ENCODE results near the gene LHX4.

Gene LHX4

DNA sequence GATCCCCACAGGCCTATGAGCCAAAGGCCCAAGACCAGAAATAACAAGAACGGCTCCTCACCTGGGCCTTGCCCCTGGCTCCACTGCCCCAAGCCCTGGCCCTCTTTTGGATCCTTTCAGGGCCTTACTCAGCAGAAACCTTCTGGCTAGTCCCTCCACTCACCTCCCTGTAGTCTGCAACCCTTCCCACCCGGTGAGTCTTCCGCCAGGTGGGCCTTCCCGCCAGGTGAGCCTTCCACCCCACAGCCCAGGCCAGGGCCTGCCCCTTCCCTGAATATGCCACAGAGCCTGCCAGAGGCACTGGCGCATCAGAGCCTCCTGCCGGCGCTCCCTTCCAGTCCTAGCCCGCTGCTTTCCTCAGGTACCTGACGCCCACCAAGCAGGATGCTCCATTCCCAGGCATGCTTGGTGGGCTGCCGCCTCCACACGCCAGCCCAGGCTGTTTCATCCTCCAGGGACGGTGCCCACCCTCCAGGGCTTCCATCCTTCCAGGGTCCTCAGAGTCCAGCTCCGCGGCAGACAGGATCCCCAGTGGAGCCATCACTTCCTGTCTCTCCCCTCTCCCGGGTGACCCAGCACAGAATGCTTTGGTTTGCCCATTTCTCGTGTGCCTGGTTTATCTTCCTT is 20.9 kb downstream of the LHX4 start:
- DNase-seq: peak in 1 of 2 donors; percentile 37
- H3K9me3 ChIP-seq: no peaks in the 10 kb centered on the region
- no peak overlapping the region for H3K4me3 ChIP-seq
- peaks cover 0 to 48% of the 10 kb centered on the region in 2 donors for H3K27me3 ChIP-seq
- no peak for TF ChIP-seq CTCF (IDR thresholded peaks at IDR 0.05)
- H3K27ac ChIP-seq: no peak overlapping the region
- intact Hi-C loops (cut with DNase I; ENCODE audit: low total_unique reads): loop anchor here (5.0 kb wide), 1 partner anchor 231 kb away; no protein-coding TSS in a partner anchor
- H3K36me3 ChIP-seq: no peaks in the 10 kb centered on the region
- H3K4me1 ChIP-seq: no peaks in the 10 kb centered on the region

DNA sequence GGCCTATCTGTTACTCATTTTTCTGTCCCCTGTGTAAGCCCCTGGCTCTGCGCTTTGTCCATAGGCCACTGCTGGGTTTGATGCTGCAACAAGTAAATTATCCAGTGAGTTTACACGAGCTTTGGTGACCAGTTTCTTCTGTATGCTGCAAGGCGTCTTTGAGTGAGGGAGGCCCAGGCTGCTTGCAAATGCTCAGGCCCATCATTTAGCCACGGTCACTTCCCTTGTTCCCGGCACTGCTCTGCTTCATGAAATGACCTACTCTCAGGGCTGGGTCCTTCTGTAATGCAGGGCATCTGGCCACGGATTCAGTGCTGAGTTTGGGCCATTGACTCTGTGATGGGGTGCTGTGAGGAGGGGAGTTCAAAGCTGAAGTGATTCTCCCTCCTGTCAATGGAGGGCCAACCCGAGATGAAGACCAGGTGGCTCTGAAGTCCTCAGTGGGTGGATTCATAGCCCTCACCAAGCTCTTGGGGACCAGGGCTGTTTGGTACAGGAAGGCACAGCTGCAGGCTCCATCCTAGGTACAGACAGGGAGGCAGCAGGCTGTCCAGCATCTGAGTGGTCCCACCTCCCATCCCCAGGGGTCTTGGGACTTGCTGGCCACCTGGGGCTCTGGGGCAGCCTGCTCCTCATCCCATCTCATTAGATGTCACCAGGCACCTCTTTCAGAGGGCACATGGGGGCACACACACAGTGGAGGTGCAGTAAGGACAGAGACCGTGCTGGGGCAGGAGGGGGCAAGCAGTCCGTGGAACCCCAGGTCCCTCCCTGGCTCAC is 21.7 kb downstream of the LHX4 start:
- H3K27me3 ChIP-seq: peaks cover 0 to 55% of the 10 kb centered on the region in 2 donors
- no peaks in the 10 kb centered on the region for H3K9me3 ChIP-seq
- no peak for TF ChIP-seq CTCF (IDR thresholded peaks at IDR 0.05)
- no peak overlapping the region for H3K4me3 ChIP-seq
- peak in 1 of 2 donors; percentile 56 for DNase-seq
- no peaks in the 10 kb centered on the region for H3K4me1 ChIP-seq
- intact Hi-C loops (cut with DNase I; ENCODE audit: low total_unique reads): loop anchor here (5.0 kb wide), 1 partner anchor 231 kb away; no protein-coding TSS in a partner anchor
- no peak overlapping the region for H3K27ac ChIP-seq
- H3K36me3 ChIP-seq: no peaks in the 10 kb centered on the region

DNA sequence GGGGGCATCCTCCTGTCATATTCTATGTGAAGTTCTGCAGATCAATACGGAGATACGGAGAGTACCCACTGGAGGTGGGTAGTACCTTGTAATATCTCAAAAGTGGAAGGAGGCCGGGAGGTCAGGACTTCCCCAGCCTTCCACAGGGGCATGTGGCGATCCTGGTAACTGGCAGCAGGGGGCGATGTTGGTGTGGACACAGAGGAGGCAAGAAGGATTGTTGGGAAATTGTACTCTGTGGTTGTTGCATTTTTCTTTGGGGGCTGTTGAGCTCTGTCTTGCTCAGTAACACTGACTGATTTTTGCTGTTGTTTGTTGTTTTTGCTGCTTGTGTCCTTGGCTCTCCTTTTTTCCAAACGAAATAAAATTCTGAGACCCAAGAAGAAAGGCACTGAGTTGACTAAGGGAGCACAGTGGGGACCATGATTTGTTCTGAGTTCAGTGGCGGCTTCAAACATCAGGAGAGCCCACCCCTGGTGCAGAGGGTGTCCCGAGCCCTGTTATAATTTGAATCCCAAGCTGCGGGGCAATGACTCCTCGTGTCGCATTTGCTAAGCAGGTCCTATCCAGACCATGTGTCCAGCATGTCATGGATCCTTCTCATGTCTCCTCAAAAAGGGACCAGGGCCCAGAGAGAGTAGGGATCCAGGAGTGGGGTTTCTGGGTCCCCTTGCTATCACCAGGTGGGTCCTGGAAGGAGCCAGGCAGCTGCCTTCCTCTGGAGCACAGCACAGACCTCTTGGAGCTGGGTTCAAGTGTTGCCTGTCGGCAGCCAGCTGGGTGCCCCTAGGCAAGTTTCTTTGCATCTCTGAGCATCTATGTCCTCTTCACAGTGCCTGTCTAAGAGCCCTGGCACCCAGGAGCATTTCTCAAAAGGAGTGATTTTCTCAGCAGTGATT is 22.8 kb downstream of the LHX4 start:
- Histone ChIP-seq H3K36me3 (no peaks in the 10 kb centered on the region), H3K27me3 (peaks cover 0 to 66% of the 10 kb centered on the region in 2 donors), H3K4me3 (no peak overlapping the region), H3K9me3 (no peaks in the 10 kb centered on the region), H3K27ac (no peak overlapping the region), H3K4me1 (no peaks in the 10 kb centered on the region)
- peak; percentile 78 for DNase-seq
- intact Hi-C loops (cut with DNase I; ENCODE audit: low total_unique reads): loop anchor here (5.0 kb wide), 1 partner anchor 229 kb away; no protein-coding TSS in a partner anchor
- peak; percentile 65 to 71 for TF ChIP-seq CTCF (IDR thresholded peaks at IDR 0.05)

DNA sequence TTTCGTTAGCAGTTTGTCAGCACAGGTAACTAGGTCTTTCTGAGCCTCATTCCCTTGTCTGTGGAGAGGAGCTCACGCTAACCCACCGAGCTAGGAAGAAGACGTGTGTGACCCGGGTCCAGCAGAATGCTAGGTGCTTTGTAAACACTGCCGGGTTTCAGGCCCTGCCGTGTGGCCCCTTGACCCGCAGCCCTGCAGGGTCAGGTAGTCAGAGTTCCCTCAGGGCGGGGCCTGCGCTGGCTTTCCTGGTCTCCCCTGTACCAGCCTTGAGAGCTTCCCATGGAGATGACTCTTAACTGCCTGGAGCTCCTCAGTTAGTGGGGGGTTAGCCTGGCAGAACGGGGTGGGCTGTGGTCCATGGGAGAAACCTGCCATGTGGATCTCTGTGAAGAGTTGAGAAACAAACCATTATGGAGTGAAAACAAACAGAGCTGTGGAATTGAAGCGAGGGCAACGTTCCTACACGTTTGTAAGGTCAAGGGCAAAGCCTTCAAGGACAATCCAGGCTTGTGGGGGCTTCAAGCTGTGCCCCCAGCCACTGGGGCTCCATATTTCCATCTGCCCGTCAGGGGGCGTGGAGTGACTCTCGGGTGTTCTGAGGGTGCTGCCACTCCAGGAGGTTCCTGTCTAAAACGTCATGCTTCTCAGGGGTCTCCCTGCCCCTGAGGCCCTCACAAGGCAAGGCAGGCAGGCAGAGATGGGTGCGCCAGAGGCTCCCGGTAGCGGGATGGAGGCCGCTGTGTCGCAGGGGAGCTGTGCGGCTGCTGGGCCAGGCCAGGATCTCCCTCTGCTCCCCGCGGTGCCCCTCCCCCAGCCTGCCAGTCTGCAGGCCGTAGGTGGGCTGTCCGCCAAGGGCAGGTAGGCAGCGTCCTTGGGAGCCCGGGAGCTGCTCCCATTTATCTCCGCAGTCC is 23.8 kb downstream of the LHX4 start:
- no peak for TF ChIP-seq CTCF (IDR thresholded peaks at IDR 0.05)
- H3K9me3 ChIP-seq: no peaks in the 10 kb centered on the region
- H3K27me3 ChIP-seq: peaks cover 0 to 71% of the 10 kb centered on the region in 2 donors
- peak in 1 of 2 donors; percentile 53 for DNase-seq
- H3K27ac ChIP-seq: no peak overlapping the region
- intact Hi-C loops (cut with DNase I; ENCODE audit: low total_unique reads): loop anchor here (5.0 kb wide), 1 partner anchor 228 kb away; no protein-coding TSS in a partner anchor
- no peak overlapping the region for H3K4me3 ChIP-seq
- no peaks in the 10 kb centered on the region for H3K36me3 ChIP-seq
- no peaks in the 10 kb centered on the region for H3K4me1 ChIP-seq

Data from tibial artery (tissue), 4 donors.